ENCODE results near the gene MYO16.

GRCh38 chr13:108850691-108851090 lies 221.3 kb downstream of the MYO16 start:
- TF ChIP-seq ZNF501 (tag by site-specific recombination; IDR thresholded peaks at IDR 0.05) (no peak), BCL11B (tag by site-specific recombination; IDR thresholded peaks at IDR 0.05; ENCODE audit: low read depth) (no peak), ZNF302 (tag by site-specific recombination; IDR thresholded peaks at IDR 0.05; ENCODE audit: low read depth) (no peak), TCF7L2 (IDR thresholded peaks at IDR 0.05; ENCODE audit: borderline replicate concordance, low read depth, low read length) (no peak), ZNF747 (tag by site-specific recombination; IDR thresholded peaks at IDR 0.05) (no peak), ZNF248 (tag by site-specific recombination; IDR thresholded peaks at IDR 0.05) (no peak), CTCF (tag by site-specific recombination; IDR thresholded peaks at IDR 0.05) (no peak), RBAK (tag by site-specific recombination; IDR thresholded peaks at IDR 0.05) (no peak), ZNF274 (IDR thresholded peaks at IDR 0.05; ENCODE audit: low read length) (no peak), ZNF274 (tag by site-specific recombination; IDR thresholded peaks at IDR 0.05; ENCODE audit: borderline replicate concordance) (no peak), ZSCAN30 (tag by site-specific recombination; IDR thresholded peaks at IDR 0.05) (no peak), ZNF26 (tag by site-specific recombination; IDR thresholded peaks at IDR 0.05) (no peak), ZNF513 (tag by site-specific recombination; IDR thresholded peaks at IDR 0.05) (no peak), YY1 (tag by site-specific recombination; IDR thresholded peaks at IDR 0.05) (no peak)

Data from HEK293 (cell line).